ENCODE results near the gene ASIC3.

GRCh38 chr7:151089893-151090730, 41.8 kb downstream of the ASIC3 start:
- no peak for TF ChIP-seq POLR2A (IDR thresholded peaks at IDR 0.05; ENCODE audit: low read depth)
- no peak for TF ChIP-seq CTCF (IDR thresholded peaks at IDR 0.05)
- TF ChIP-seq EP300 (IDR thresholded peaks at IDR 0.05): no peak

Measured in esophagus muscularis mucosa (tissue), 4 donors.